ENCODE results near the gene NFKBIE.

NFKBIE gene

GRCh38 chr6:44225579-44226325 lies 39.6 kb downstream of the NFKBIE start:
- no peak for DNase-seq (ENCODE audit: low spot score)

GRCh38 chr6:44224965-44225305 lies 40.4 kb downstream of the NFKBIE start:
- DNase-seq (ENCODE audit: low spot score), result no peak

GRCh38 chr6:44224029-44224964 lies 41.1 kb downstream of the NFKBIE start:
- no peak for DNase-seq (ENCODE audit: low spot score)

GRCh38 chr6:44223319-44224028 lies 41.9 kb downstream of the NFKBIE start, which contains the start of gene SLC29A1:
TSS of gene SLC29A1 (plus strand) at chr6:44223595. CDS start at chr6:44227314, 3,719 bp downstream.
- peak; percentile 81 for DNase-seq (ENCODE audit: low spot score)

- DNase-seq (ENCODE audit: low spot score), result no peak
These were observed 42.6 kb downstream of the NFKBIE start for GRCh38 chr6:44222486-44223318.

- DNase-seq (ENCODE audit: low spot score), result no peak
These were observed 43.4 kb downstream of the NFKBIE start for GRCh38 chr6:44221961-44222335.

GRCh38 chr6:44221291-44221960 lies 43.9 kb downstream of the NFKBIE start:
- peak; percentile 78 for DNase-seq (ENCODE audit: low spot score)

- no peak for DNase-seq (ENCODE audit: low spot score)
These were observed 44.4 kb downstream of the NFKBIE start for GRCh38 chr6:44220913-44221290.

- DNase-seq (ENCODE audit: low spot score), result no peak
These were observed 45.3 kb downstream of the NFKBIE start for GRCh38 chr6:44219815-44220784.

- DNase-seq (ENCODE audit: low spot score), result no peak
These were observed 46.1 kb downstream of the NFKBIE start for GRCh38 chr6:44219053-44219814.

GRCh38 chr6:44217332-44218143 lies 47.8 kb downstream of the NFKBIE start:
- DNase-seq (ENCODE audit: low spot score), result no peak

- DNase-seq (ENCODE audit: low spot score), result no peak
These were observed 48.5 kb downstream of the NFKBIE start, which contains the start of gene MYMX for GRCh38 chr6:44216677-44217331. TSS of gene MYMX (plus strand) at chr6:44216926. CDS start at chr6:44217472, 546 bp downstream.

GRCh38 chr6:44214307-44214706 lies 51.0 kb downstream of the NFKBIE start:
- DNase-seq (ENCODE audit: low spot score), result no peak

- no peak for DNase-seq (ENCODE audit: low spot score)
These were observed 54.1 kb downstream of the NFKBIE start for GRCh38 chr6:44211284-44211683.

All from CD4-positive, alpha-beta T cell treated with Interleukin-2 at 100 ng/mL for 4 hours (primary cell).